MM.1S (cell line): ENCODE results near the gene CAST.

ENCODE experiments used
- EZH2 ChIP-seq: fragments of 300-600 bp; sonication (generic); optimal IDR thresholded peaks from 2 replicates; pipeline ENCODE3; 2017; ENCODE audit warnings: low read depth, mild to moderate bottlenecking, antibody characterized with exemption, low read length, mixed read lengths
- EZH2phosphoT487 ChIP-seq: fragments of 300-600 bp; sonication (generic); IDR thresholded peaks from 2 replicates; pipeline ENCODE4 v1.6.1; 2018; ENCODE audit warnings: antibody characterized with exemption, low read length
- TF ChIP-seq, protein P1 (sequence below): fragments of 300-600 bp; sonication (generic); IDR thresholded peaks from 2 replicates; pipeline ENCODE4 v1.5.1; 2016; ENCODE audit warnings: antibody characterized with exemption, low read length, mixed read lengths

DNA sequence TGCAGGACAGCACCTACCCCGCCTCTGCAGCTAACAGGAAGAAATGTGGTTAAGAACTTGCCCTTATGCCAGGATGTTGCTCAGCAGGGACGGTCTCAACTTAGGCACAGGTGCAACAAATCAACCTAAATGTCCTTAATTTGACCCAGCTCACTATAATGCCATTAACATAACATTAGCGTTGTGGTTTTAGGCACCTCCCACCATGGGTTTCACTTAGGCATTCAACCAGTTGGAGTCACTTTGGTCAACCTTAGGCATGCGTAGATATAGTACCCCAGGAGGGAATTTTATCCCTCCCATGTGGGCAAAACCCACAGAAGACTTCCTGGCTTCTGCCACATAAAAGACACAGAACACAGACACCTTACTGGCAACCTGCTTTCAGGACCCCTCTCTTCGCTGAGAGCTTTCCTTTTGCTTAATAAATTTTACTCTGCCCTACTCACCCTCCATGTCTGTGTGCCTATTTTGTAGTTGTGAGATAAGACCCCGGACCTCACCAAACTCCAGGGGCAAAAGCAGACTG, 154.3 kb downstream of the CAST start:
- TF ChIP-seq, protein P1, sequence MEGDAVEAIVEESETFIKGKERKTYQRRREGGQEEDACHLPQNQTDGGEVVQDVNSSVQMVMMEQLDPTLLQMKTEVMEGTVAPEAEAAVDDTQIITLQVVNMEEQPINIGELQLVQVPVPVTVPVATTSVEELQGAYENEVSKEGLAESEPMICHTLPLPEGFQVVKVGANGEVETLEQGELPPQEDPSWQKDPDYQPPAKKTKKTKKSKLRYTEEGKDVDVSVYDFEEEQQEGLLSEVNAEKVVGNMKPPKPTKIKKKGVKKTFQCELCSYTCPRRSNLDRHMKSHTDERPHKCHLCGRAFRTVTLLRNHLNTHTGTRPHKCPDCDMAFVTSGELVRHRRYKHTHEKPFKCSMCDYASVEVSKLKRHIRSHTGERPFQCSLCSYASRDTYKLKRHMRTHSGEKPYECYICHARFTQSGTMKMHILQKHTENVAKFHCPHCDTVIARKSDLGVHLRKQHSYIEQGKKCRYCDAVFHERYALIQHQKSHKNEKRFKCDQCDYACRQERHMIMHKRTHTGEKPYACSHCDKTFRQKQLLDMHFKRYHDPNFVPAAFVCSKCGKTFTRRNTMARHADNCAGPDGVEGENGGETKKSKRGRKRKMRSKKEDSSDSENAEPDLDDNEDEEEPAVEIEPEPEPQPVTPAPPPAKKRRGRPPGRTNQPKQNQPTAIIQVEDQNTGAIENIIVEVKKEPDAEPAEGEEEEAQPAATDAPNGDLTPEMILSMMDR: no peak
- TF ChIP-seq EZH2 (no peak), EZH2phosphoT487 (no peak)
